NB4 (cell line): ENCODE results near the gene CRYGA.
"Not testable (repeated sequence)": the region's sequence is repeated elsewhere in the genome, so short reads cannot be mapped to it uniquely, and the experiment has no call there.

Source experiments
- TF ChIP-seq, protein P1 (sequence below): IDR thresholded peaks from one replicate; pipeline ENCODE4 v1.5.1; 2012; ENCODE audit warnings: low read depth, low read length
- TF ChIP-seq, protein P2 (sequence below): IDR thresholded peaks from 2 replicates; pipeline ENCODE4 v1.6.1; 2011; ENCODE audit warnings: low read depth, low read length

DNA sequence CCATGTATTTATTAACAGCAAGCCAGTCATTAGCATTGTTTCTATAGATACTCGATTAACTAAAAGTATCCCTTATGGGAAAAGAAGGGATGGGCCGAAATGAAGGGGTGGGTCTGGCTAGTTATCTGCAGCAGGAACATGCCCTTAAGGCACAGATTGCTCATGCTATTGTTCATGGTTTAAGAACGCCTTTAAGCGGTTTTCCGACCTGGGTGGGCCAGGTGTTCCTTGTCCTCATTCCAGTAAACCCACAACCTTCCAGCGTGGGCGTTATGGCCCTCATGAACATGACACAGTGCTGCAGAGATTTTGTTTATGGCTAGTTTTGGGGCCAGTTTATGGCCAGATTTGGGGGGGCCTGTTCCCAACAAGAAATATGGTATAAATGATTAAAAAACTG is 25.1 kb downstream of the CRYGA start:
- TF ChIP-seq, protein P1, sequence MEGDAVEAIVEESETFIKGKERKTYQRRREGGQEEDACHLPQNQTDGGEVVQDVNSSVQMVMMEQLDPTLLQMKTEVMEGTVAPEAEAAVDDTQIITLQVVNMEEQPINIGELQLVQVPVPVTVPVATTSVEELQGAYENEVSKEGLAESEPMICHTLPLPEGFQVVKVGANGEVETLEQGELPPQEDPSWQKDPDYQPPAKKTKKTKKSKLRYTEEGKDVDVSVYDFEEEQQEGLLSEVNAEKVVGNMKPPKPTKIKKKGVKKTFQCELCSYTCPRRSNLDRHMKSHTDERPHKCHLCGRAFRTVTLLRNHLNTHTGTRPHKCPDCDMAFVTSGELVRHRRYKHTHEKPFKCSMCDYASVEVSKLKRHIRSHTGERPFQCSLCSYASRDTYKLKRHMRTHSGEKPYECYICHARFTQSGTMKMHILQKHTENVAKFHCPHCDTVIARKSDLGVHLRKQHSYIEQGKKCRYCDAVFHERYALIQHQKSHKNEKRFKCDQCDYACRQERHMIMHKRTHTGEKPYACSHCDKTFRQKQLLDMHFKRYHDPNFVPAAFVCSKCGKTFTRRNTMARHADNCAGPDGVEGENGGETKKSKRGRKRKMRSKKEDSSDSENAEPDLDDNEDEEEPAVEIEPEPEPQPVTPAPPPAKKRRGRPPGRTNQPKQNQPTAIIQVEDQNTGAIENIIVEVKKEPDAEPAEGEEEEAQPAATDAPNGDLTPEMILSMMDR: not testable (repeated sequence)
- TF ChIP-seq, protein P2, sequence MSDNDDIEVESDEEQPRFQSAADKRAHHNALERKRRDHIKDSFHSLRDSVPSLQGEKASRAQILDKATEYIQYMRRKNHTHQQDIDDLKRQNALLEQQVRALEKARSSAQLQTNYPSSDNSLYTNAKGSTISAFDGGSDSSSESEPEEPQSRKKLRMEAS: not testable (repeated sequence)
